B cell (primary cell): ENCODE data around the gene CPNE1. TPM values are rescaled to one million over a fixed set of nuclear protein-coding genes. Genes with fewer than 3 reads are reported as not detected.

ENCODE experiments used
- ATAC-seq: fragments of 200-7000 bp; cut with Tn5 transposase; one replicate; pipeline ENCODE4 v1.10.0; 2021; ENCODE audit warnings: low read depth, mild to moderate bottlenecking, moderate number of reproducible peaks, moderate library complexity
- CTCF ChIA-PET: fragments of 350-600 bp; sonication (Branson Sonifier 250); formaldehyde crosslinking; loops from one replicate; lab custom pipeline; 2021; ENCODE audit warnings: antibody characterized with exemption, inconsistent platforms; lab: Charles Lee
- POLR2A ChIA-PET: fragments of 350-600 bp; sonication (Branson Sonifier 250); formaldehyde crosslinking; loops from one replicate; lab custom pipeline; 2021; ENCODE audit warnings: antibody characterized with exemption; lab: Charles Lee
- DNase-seq: peaks from one replicate; pipeline ENCODE4 v3.0.0; 2013
- H2AFZ ChIP-seq: 2 replicates; pipeline ENCODE4 v1.6.1; 2012; ENCODE audit warnings: mild to moderate bottlenecking, low read depth, low read length; ENCODE audit not compliant: insufficient read depth, poor library complexity, severe bottlenecking
- H3K27ac ChIP-seq, 2 donors: 1 replicate in 1 of 2; 2 replicates in 1 of 2; pipeline ENCODE4 v1.5.1; 2012 to 2013; ENCODE audit warnings: low read length in 2 of 2, mild to moderate bottlenecking in 2 of 2, moderate library complexity in 1 of 2
- H3K27me3 ChIP-seq, 4 experiments: fragments of 200-600 bp in 1 of 4; sonication (generic) in 1 of 4; replicated peaks in 1 of 4; 1 replicate in 2 of 4; 2 replicates in 2 of 4; pipeline versions ENCODE4 v1.6.1 to v1.7.0; 2013 to 2016; ENCODE audit warnings: low read length in 3 of 4, mild to moderate bottlenecking in 2 of 4, mixed read lengths in 1 of 4, moderate library complexity in 1 of 4; ENCODE audit not compliant: insufficient read depth in 4 of 4, control insufficient read depth in 3 of 4; ENCODE audit errors: control extremely low read depth in 1 of 4
- H3K36me3 ChIP-seq, 2 experiments: replicated peaks in 1 of 2; 1 replicate in 1 of 2; 2 replicates in 1 of 2; pipeline versions ENCODE4 v1.6.1 to v1.7.1; 2013; ENCODE audit warnings: low read length in 1 of 2; ENCODE audit not compliant: insufficient read depth in 2 of 2, control insufficient read depth in 1 of 2; ENCODE audit errors: control extremely low read depth in 1 of 2, extremely low read depth in 1 of 2
- H3K4me1 ChIP-seq, 2 donors: fragments of 200-600 bp in 1 of 2; sonication (generic) in 1 of 2; 1 replicate in 1 of 2; 2 replicates in 1 of 2; pipeline versions ENCODE4 v1.5.1 to v1.6.1; 2013 to 2017; ENCODE audit warnings: low read length in 2 of 2; ENCODE audit not compliant: control insufficient read depth in 2 of 2, insufficient read depth in 2 of 2
- H3K4me2 ChIP-seq: replicated peaks from 2 replicates; pipeline ENCODE3; 2012; ENCODE audit warnings: mild to moderate bottlenecking, low read depth, low read length; ENCODE audit not compliant: poor library complexity, severe bottlenecking
- H3K4me3 ChIP-seq, 5 experiments: fragments of 200-600 bp in 1 of 5; sonication (generic) in 1 of 5; 1 replicate in 3 of 5; 2 replicates in 2 of 5; pipeline versions ENCODE4 v1.5.1 to v1.7.0; 2011 to 2016; ENCODE audit warnings: low read length in 4 of 5, mild to moderate bottlenecking in 4 of 5, low read depth in 2 of 5, control low read depth in 1 of 5, moderate library complexity in 1 of 5; ENCODE audit not compliant: insufficient read depth in 1 of 5; ENCODE audit errors: control extremely low read depth in 1 of 5, extremely low read depth in 1 of 5
- H3K79me2 ChIP-seq: fragments of 200-600 bp; sonication (generic); one replicate; pipeline ENCODE4 v1.6.0; 2016; ENCODE audit warnings: low read length; ENCODE audit not compliant: control insufficient read depth, insufficient read depth
- H3K9ac ChIP-seq: fragments of 200-600 bp; sonication (generic); 2 replicates; pipeline ENCODE4 v1.6.1; 2017; ENCODE audit warnings: mild to moderate bottlenecking, low read length, moderate library complexity
- H3K9me3 ChIP-seq, 3 donors: one replicate each; pipeline versions ENCODE4 v1.6.1 to v1.7.1; 2013; ENCODE audit warnings: low read length in 2 of 3; ENCODE audit not compliant: control insufficient read depth in 2 of 3, insufficient read depth in 1 of 3; ENCODE audit errors: control extremely low read depth in 1 of 3
- H4K20me1 ChIP-seq: 2 replicates; pipeline ENCODE4 v1.6.0; 2012; ENCODE audit warnings: mild to moderate bottlenecking, low read length; ENCODE audit not compliant: insufficient read depth, control insufficient read depth, poor library complexity, severe bottlenecking
- H3K27ac Mint-ChIP-seq: one replicate; pipeline ENCODE4 v1.8.0; 2021; ENCODE audit warnings: mixed read lengths
- H3K27me3 Mint-ChIP-seq: one replicate; pipeline ENCODE4 v1.8.0; 2021; ENCODE audit warnings: mixed read lengths
- H3K4me1 Mint-ChIP-seq: one replicate; pipeline ENCODE4 v1.8.0; 2021; ENCODE audit warnings: mixed read lengths
- H3K4me3 Mint-ChIP-seq: one replicate; pipeline ENCODE4 v1.8.0; 2021; ENCODE audit warnings: mixed read lengths
- H3K9me3 Mint-ChIP-seq: one replicate; pipeline ENCODE4 v1.8.0; 2022; ENCODE audit warnings: mixed read lengths; ENCODE audit not compliant: insufficient read depth
- CTCF ChIP-seq: fragments of 200-600 bp; IDR thresholded peaks from one replicate; pipeline ENCODE4 v1.8.0; 2022; ENCODE audit warnings: antibody characterized with exemption, mild to moderate bottlenecking
- EZH2 ChIP-seq: IDR thresholded peaks from 2 replicates; pipeline ENCODE4 v1.6.1; 2012; ENCODE audit warnings: borderline replicate concordance, low read depth, mild to moderate bottlenecking, moderate library complexity, low read length; ENCODE audit not compliant: insufficient read depth, poor library complexity, severe bottlenecking
- whole genome bisulfite sequencing: methylation state at CpG from one replicate; pipeline ENCODE4 v1.1.5; 2013; ENCODE audit warnings: missing lambda C conversion rate; ENCODE audit not compliant: insufficient coverage; 5-methylcytosine and 5-hydroxymethylcytosine counted together
- intact Hi-C: fragments of 100-400 bp; cut with micrococcal nuclease; formaldehyde crosslinking; loops from one replicate; pipeline ENCODE4 v1.10.0; 2022
- polyA plus RNA-seq: library from polyadenylated mRNA; depleted of rRNA; stranded (reverse); fragments of >200 nt; gene quantifications from 2 replicates; pipeline ENCODE4 v1.2.3, GENCODE V29; 2012
- total RNA-seq, 2 donors: library from RNA; stranded (reverse); fragments of 120-200 nt in 1 of 2; gene quantifications; 1 replicate in 1 of 2; 2 replicates in 1 of 2; pipeline versions ENCODE4 v1.2.3 to v1.2.4, GENCODE V29; 2013 to 2022

The CPNE1 gene
- total and polyA plus RNA-seq, 2 donors (not counting 1 experiment from before 2014, with no cell fraction given), result 321 to 323 TPM

DNA sequence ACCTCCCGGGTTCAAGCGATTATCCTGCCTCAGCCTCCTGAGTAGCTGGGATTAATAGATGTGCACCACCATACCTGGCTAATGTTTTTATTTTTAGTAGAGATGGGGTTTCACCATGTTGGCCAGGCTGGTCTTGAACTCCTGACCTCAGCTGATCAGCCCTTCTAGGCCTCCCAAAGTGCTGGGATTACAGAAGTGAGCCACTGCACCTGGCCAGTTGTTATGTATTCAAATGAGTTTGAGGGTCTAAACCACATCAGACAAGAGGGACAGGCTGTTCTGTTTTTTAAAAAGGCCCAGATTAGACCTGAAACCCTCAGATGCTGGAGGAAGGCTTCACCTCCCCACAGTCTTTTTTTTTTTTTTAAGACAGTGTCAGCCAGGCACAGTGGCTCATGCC, 53.2 kb downstream of the CPNE1 start:
- CTCF ChIA-PET, result interaction anchor here (0.9 to 1.1 kb wide), 2 partner anchors 8 to 149 kb away, joined by 3 to 4 read pairs; no protein-coding TSS in a partner anchor
- no CpG with 5 or more reads among the region's 2 CpGs for WGBS
- Histone ChIP-seq H3K79me2 (no peaks in the 10 kb centered on the region), H3K27ac (no peak overlapping the region), H3K27me3 (no peaks in the 10 kb centered on the region), H3K9ac (no peak overlapping the region), H3K4me2 (no peak overlapping the region), H2AFZ (no peak overlapping the region), H4K20me1 (no peaks in the 10 kb centered on the region), H3K9me3 (peaks cover 0 to under 1% (median 0%) of the 10 kb centered on the region in 3 donors), H3K36me3 (no peaks in the 10 kb centered on the region), H3K4me3 (no peak overlapping the region), H3K4me1 (peaks cover 3 to 24% of the 10 kb centered on the region in 2 donors)
- Mint-ChIP-seq H3K9me3 (no peaks in the 10 kb centered on the region), H3K4me3 (no peak overlapping the region), H3K4me1 (peaks cover 26% of the 10 kb centered on the region), H3K27ac (peak overlapping the region; percentile 37), H3K27me3 (no peaks in the 10 kb centered on the region)
- POLR2A ChIA-PET, result interaction anchor here (0.7 kb wide), 1 partner anchor 108 kb away, joined by 5 read pairs; no protein-coding TSS in a partner anchor
- intact Hi-C loops, result no loop called here
- TF ChIP-seq CTCF (no peak), EZH2 (no peak)
- no peak for ATAC-seq
- peak; percentile 61 for DNase-seq

- ATAC-seq (no peak), DNase-seq (no peak)
- Histone ChIP-seq H4K20me1 (no peaks in the 10 kb centered on the region), H3K27me3 (no peaks in the 10 kb centered on the region), H3K36me3 (no peaks in the 10 kb centered on the region), H2AFZ (no peak overlapping the region), H3K4me1 (peaks cover 3 to 24% of the 10 kb centered on the region in 2 donors), H3K4me2 (no peak overlapping the region), H3K79me2 (no peaks in the 10 kb centered on the region), H3K9ac (no peak overlapping the region), H3K27ac (no peak overlapping the region), H3K4me3 (no peak overlapping the region), H3K9me3 (no peaks in the 10 kb centered on the region)
- Mint-ChIP-seq H3K27ac (peak overlapping the region; percentile 37), H3K4me1 (peaks cover 23% of the 10 kb centered on the region), H3K9me3 (no peaks in the 10 kb centered on the region), H3K4me3 (no peak overlapping the region), H3K27me3 (no peaks in the 10 kb centered on the region)
- ChIA-PET POLR2A (interaction anchor here (0.9 kb wide), 1 partner anchor 53 kb away, joined by 3 read pairs; no protein-coding TSS in a partner anchor), CTCF (interaction anchor here (0.9 to 1.1 kb wide), 2 partner anchors 8 to 148 kb away, joined by 3 to 4 read pairs; no protein-coding TSS in a partner anchor)
- intact Hi-C loops, result no loop called here
- TF ChIP-seq EZH2 (no peak), CTCF (no peak)
- WGBS, result 97% methylated on average over 6 of the region's 9 CpGs
These were observed 53.8 kb downstream of the CPNE1 start for GRCh38 chr20:35610833-35611427.
